T follicular helper cell (primary cell): Measurements from ENCODE around the gene MYOM3.
"Not testable (repeated sequence)": the region's sequence is repeated elsewhere in the genome, so short reads cannot be mapped to it uniquely, and the experiment has no call there.

Experiments
- DNase-seq: peaks from one replicate; pipeline ENCODE4 v3.0.0-alpha.2; 2020; ENCODE audit warnings: low read depth

MYOM3 gene

GRCh38 chr1:24030976-24031516 is 80.9 kb downstream of the MYOM3 start:
- not testable (repeated sequence) for DNase-seq

- no peak for DNase-seq
Observed at GRCh38 chr1:24027838-24028468, 84.0 kb downstream of the MYOM3 start.

- no peak for DNase-seq
Observed at GRCh38 chr1:24022581-24023361, 89.2 kb downstream of the MYOM3 start.

- no peak for DNase-seq
Observed at GRCh38 chr1:24021403-24022266, 90.3 kb downstream of the MYOM3 start.

GRCh38 chr1:24020470-24020869 is 91.5 kb downstream of the MYOM3 start:
- DNase-seq: no peak

- no peak for DNase-seq
Observed at GRCh38 chr1:24020025-24020424, 91.9 kb downstream of the MYOM3 start.

GRCh38 chr1:24018611-24019580 is 93.0 kb downstream of the MYOM3 start:
- no peak for DNase-seq

- DNase-seq: no peak
Observed at GRCh38 chr1:24015221-24016210, 96.4 kb downstream of the MYOM3 start.

GRCh38 chr1:24012878-24013277 is 99.1 kb downstream of the MYOM3 start:
- not testable (repeated sequence) for DNase-seq

GRCh38 chr1:24010650-24011049 is 101.3 kb downstream of the MYOM3 start:
- DNase-seq: no peak

GRCh38 chr1:24009406-24009805 is 102.5 kb downstream of the MYOM3 start:
- no peak for DNase-seq

GRCh38 chr1:24008574-24009184 is 103.3 kb downstream of the MYOM3 start:
- not testable (repeated sequence) for DNase-seq

- no peak for DNase-seq
Observed at GRCh38 chr1:24007079-24007478, 104.9 kb downstream of the MYOM3 start.
